Neural cell (in vitro differentiated cells): Measurements from ENCODE around the gene SLC35B2. TPM values are rescaled to one million over a fixed set of nuclear protein-coding genes. Genes with fewer than 3 reads are reported as not detected.

Experiments
- H2AFZ ChIP-seq: fragments of 200-600, 300-800 bp; sonication (generic), shearing (Covaris generic); 2 replicates; pipeline ENCODE4 v1.6.0; 2014; ENCODE audit warnings: low read depth, mild to moderate bottlenecking, antibody characterized with exemption, low read length, moderate library complexity
- H3F3A ChIP-seq: fragments of 200-600 bp; shearing (Covaris generic); 2 replicates; pipeline ENCODE4 v1.6.1; 2016; ENCODE audit warnings: mild to moderate bottlenecking, moderate library complexity, mixed read lengths, antibody characterized with exemption, low read length; ENCODE audit not compliant: insufficient read depth, poor library complexity, severe bottlenecking
- H3K27ac ChIP-seq: fragments of 200-600, 300-800 bp; sonication (generic), shearing (Covaris generic); 2 replicates; pipeline ENCODE4 v1.5.1; 2014; ENCODE audit warnings: mild to moderate bottlenecking, low read length, moderate library complexity
- H3K27me3 ChIP-seq: fragments of 300-800, 200-600 bp; sonication (generic), shearing (Covaris generic); 2 replicates; pipeline ENCODE4 v1.6.0; 2014; ENCODE audit warnings: mild to moderate bottlenecking, low read depth, low read length, moderate library complexity; ENCODE audit not compliant: insufficient read depth
- H3K36me3 ChIP-seq: fragments of 300-800, 200-600 bp; sonication (generic), shearing (Covaris generic); 2 replicates; pipeline ENCODE4 v1.5.1; 2014; ENCODE audit warnings: mild to moderate bottlenecking, antibody characterized with exemption, low read length, moderate library complexity; ENCODE audit not compliant: insufficient read depth
- H3K4me2 ChIP-seq: fragments of 300-800, 200-600 bp; sonication (generic), shearing (Covaris generic); 2 replicates; pipeline ENCODE4 v1.6.0; 2014; ENCODE audit warnings: mild to moderate bottlenecking, low read length
- H3K4me3 ChIP-seq: fragments of 300-800, 200-600 bp; sonication (generic), shearing (Covaris generic); 2 replicates; pipeline ENCODE4 v1.5.1; 2014; ENCODE audit warnings: mild to moderate bottlenecking, low read length, moderate library complexity
- H3K79me2 ChIP-seq: fragments of 200-600 bp; shearing (Covaris generic); replicated peaks from 2 replicates; pipeline ENCODE4 v1.6.0; 2014; ENCODE audit warnings: mild to moderate bottlenecking, low read length, moderate library complexity; ENCODE audit not compliant: insufficient read depth
- H3K9ac ChIP-seq: fragments of 300-800, 200-600 bp; sonication (generic), shearing (Covaris generic); 2 replicates; pipeline ENCODE4 v1.6.1; 2016; ENCODE audit warnings: mild to moderate bottlenecking, low read length, mixed read lengths
- H3K9me2 ChIP-seq: fragments of 200-600 bp; shearing (Covaris generic); 2 replicates; pipeline ENCODE4 v1.6.1; 2016; ENCODE audit warnings: mild to moderate bottlenecking, low read length, mixed read lengths; ENCODE audit not compliant: insufficient read depth
- H3K9me3 ChIP-seq: fragments of 200-600, 300-800 bp; sonication (generic), shearing (Covaris generic); 2 replicates; pipeline ENCODE4 v1.6.1; 2016; ENCODE audit warnings: mild to moderate bottlenecking, mixed run types, low read length, moderate library complexity, mixed read lengths
- H4K20me1 ChIP-seq: fragments of 200-600 bp; shearing (Covaris generic); 2 replicates; pipeline ENCODE4 v1.6.1; 2016; ENCODE audit warnings: mild to moderate bottlenecking, mixed run types; ENCODE audit not compliant: insufficient read depth
- EP300 ChIP-seq: fragments of 450-650 bp; conservative IDR thresholded peaks from 2 replicates; pipeline ENCODE4 v1.6.1; 2014; ENCODE audit warnings: antibody characterized with exemption, mild to moderate bottlenecking, moderate library complexity; ENCODE audit not compliant: poor library complexity, severe bottlenecking
- EZH2 ChIP-seq: fragments of 200-600, 300-800 bp; shearing (Covaris generic), sonication (generic); IDR thresholded peaks from 2 replicates; pipeline ENCODE4 v1.6.1; 2014; ENCODE audit warnings: antibody characterized with exemption, low read length, borderline replicate concordance, mild to moderate bottlenecking; ENCODE audit not compliant: insufficient read depth, poor library complexity, severe bottlenecking
- MXI1 ChIP-seq: fragments of 450-650 bp; conservative IDR thresholded peaks from 2 replicates; pipeline ENCODE4 v1.6.1; 2014; ENCODE audit warnings: antibody characterized with exemption, mild to moderate bottlenecking; ENCODE audit not compliant: poor library complexity, severe bottlenecking
- POLR2AphosphoS5 ChIP-seq: IDR thresholded peaks from 2 replicates; pipeline ENCODE4 v1.6.1; 2012
- RAD21 ChIP-seq: fragments of 450-650 bp; conservative IDR thresholded peaks from 2 replicates; pipeline ENCODE4 v1.6.1; 2014; ENCODE audit warnings: antibody characterized with exemption, mild to moderate bottlenecking, moderate library complexity
- SMC3 ChIP-seq: fragments of 450-650 bp; conservative IDR thresholded peaks from 2 replicates; pipeline ENCODE4 v1.6.1; 2014; ENCODE audit warnings: antibody characterized with exemption, mild to moderate bottlenecking, moderate library complexity; ENCODE audit not compliant: poor library complexity
- TAF1 ChIP-seq: IDR thresholded peaks from 2 replicates; pipeline ENCODE4 v1.6.1; 2012; ENCODE audit warnings: low read depth
- polyA plus RNA-seq: library from polyadenylated mRNA; depleted of rRNA; stranded (reverse); fragments of >200 nt; gene quantifications from 2 replicates; pipeline ENCODE4 v1.2.3, GENCODE V29; 2014
- TF ChIP-seq, protein P1 (sequence below): fragments of 450-650 bp; IDR thresholded peaks from 2 replicates; pipeline ENCODE4 v1.5.1; 2014; ENCODE audit warnings: antibody characterized with exemption, mild to moderate bottlenecking, moderate library complexity; ENCODE audit not compliant: poor library complexity, severe bottlenecking
- TF ChIP-seq, protein P2 (sequence below): IDR thresholded peaks from 2 replicates; pipeline ENCODE4 v1.6.1; 2012; ENCODE audit warnings: borderline replicate concordance

The SLC35B2 gene
- polyA plus RNA-seq, 1 donor from 2014 or later = 44.5 TPM

DNA sequence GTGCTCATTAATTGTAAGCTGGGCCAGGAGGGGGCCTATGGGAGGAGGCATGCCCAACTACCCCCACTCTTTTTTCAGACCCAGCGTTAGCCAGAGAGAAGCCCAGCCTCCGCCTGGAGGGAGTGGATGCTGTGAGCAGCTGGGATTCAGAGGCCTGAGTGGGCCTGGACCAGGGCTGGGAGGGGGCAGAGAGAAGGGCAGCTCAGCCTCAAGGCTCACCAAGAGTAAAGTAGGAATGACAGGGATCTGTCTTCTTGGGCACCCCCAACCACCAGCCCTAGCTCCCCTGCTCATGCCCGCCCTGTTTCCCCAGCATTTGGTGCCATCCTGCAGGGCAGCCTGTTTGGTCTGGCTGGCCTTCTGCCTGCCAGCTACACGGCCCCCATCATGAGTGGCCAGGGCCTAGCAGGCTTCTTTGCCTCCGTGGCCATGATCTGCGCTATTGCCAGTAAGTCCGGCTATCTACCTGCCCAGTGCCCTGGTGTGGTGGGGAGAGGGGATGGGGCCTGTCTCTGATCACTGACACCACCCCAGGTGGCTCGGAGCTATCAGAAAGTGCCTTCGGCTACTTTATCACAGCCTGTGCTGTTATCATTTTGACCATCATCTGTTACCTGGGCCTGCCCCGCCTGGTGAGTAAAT is 27.2 kb downstream of the SLC35B2 start:
- TF ChIP-seq POLR2AphosphoS5 (no peak), RAD21 (no peak), MXI1 (no peak), SMC3 (no peak), EZH2 (no peak), TAF1 (no peak), EP300 (no peak)
- TF ChIP-seq, protein P1, sequence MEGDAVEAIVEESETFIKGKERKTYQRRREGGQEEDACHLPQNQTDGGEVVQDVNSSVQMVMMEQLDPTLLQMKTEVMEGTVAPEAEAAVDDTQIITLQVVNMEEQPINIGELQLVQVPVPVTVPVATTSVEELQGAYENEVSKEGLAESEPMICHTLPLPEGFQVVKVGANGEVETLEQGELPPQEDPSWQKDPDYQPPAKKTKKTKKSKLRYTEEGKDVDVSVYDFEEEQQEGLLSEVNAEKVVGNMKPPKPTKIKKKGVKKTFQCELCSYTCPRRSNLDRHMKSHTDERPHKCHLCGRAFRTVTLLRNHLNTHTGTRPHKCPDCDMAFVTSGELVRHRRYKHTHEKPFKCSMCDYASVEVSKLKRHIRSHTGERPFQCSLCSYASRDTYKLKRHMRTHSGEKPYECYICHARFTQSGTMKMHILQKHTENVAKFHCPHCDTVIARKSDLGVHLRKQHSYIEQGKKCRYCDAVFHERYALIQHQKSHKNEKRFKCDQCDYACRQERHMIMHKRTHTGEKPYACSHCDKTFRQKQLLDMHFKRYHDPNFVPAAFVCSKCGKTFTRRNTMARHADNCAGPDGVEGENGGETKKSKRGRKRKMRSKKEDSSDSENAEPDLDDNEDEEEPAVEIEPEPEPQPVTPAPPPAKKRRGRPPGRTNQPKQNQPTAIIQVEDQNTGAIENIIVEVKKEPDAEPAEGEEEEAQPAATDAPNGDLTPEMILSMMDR = no peak
- TF ChIP-seq, protein P2, sequence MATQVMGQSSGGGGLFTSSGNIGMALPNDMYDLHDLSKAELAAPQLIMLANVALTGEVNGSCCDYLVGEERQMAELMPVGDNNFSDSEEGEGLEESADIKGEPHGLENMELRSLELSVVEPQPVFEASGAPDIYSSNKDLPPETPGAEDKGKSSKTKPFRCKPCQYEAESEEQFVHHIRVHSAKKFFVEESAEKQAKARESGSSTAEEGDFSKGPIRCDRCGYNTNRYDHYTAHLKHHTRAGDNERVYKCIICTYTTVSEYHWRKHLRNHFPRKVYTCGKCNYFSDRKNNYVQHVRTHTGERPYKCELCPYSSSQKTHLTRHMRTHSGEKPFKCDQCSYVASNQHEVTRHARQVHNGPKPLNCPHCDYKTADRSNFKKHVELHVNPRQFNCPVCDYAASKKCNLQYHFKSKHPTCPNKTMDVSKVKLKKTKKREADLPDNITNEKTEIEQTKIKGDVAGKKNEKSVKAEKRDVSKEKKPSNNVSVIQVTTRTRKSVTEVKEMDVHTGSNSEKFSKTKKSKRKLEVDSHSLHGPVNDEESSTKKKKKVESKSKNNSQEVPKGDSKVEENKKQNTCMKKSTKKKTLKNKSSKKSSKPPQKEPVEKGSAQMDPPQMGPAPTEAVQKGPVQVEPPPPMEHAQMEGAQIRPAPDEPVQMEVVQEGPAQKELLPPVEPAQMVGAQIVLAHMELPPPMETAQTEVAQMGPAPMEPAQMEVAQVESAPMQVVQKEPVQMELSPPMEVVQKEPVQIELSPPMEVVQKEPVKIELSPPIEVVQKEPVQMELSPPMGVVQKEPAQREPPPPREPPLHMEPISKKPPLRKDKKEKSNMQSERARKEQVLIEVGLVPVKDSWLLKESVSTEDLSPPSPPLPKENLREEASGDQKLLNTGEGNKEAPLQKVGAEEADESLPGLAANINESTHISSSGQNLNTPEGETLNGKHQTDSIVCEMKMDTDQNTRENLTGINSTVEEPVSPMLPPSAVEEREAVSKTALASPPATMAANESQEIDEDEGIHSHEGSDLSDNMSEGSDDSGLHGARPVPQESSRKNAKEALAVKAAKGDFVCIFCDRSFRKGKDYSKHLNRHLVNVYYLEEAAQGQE = no peak
- Histone ChIP-seq H3F3A (no peaks in the 10 kb centered on the region), H3K4me3 (no peak overlapping the region), H3K27me3 (no peaks in the 10 kb centered on the region), H3K4me2 (no peak overlapping the region), H3K36me3 (no peaks in the 10 kb centered on the region), H2AFZ (no peak overlapping the region), H3K9me2 (no peaks in the 10 kb centered on the region), H3K9ac (no peak overlapping the region), H4K20me1 (no peaks in the 10 kb centered on the region), H3K9me3 (no peaks in the 10 kb centered on the region), H3K79me2 (peaks cover 3% of the 10 kb centered on the region), H3K27ac (no peak overlapping the region)

DNA sequence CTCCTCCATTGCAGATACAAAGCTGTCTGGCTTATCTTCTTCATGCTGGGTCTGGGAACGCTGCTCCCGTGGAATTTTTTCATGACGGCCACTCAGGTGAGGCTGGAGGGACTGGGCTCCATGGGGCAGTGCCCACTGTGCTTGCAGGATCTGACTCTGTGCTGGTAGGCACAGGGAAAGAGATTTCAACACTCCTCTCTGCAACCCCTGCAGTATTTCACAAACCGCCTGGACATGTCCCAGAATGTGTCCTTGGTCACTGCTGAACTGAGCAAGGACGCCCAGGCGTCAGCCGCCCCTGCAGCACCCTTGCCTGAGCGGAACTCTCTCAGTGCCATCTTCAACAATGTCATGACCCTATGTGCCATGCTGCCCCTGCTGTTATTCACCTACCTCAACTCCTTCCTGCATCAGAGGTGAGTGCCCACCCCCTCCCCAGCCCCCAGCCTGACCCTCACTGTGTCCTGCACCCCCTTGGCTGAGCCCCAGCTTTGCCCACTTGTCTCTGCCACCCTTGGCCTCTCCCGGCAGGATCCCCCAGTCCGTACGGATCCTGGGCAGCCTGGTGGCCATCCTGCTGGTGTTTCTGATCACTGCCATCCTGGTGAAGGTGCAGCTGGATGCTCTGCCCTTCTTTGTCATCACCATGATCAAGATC is 27.8 kb downstream of the SLC35B2 start:
- Histone ChIP-seq H3K27me3 (no peaks in the 10 kb centered on the region), H3F3A (no peaks in the 10 kb centered on the region), H3K36me3 (no peaks in the 10 kb centered on the region), H3K9ac (no peak overlapping the region), H3K27ac (no peak overlapping the region), H3K9me2 (no peaks in the 10 kb centered on the region), H3K4me2 (no peak overlapping the region), H3K4me3 (no peak overlapping the region), H3K79me2 (peaks cover 3% of the 10 kb centered on the region), H4K20me1 (no peaks in the 10 kb centered on the region), H3K9me3 (no peaks in the 10 kb centered on the region), H2AFZ (no peak overlapping the region)
- TF ChIP-seq, protein P1 = no peak
- TF ChIP-seq EZH2 (no peak), EP300 (no peak), POLR2AphosphoS5 (no peak), SMC3 (no peak), TAF1 (no peak), MXI1 (no peak), RAD21 (no peak)
- TF ChIP-seq, protein P2 = no peak
